HepG2 (cell line): Measurements from ENCODE around the gene LZTR1. TPM values are rescaled to one million over a fixed set of nuclear protein-coding genes. Genes with fewer than 3 reads are reported as not detected.

Source experiments
- AKAP8 ChIP-seq: sonication (generic); formaldehyde crosslinking; IDR thresholded peaks from 2 replicates; pipeline ENCODE4 v1.5.1; 2020; ENCODE audit warnings: mild to moderate bottlenecking, missing genetic modification reagents
- FOXC1 ChIP-seq: sonication (generic); formaldehyde crosslinking; IDR thresholded peaks from 2 replicates; pipeline ENCODE4 v1.8.0; 2022; ENCODE audit warnings: mild to moderate bottlenecking, missing genetic modification reagents, borderline replicate concordance
- JUND ChIP-seq: sonication (generic); formaldehyde crosslinking; IDR thresholded peaks from 2 replicates; pipeline ENCODE4 v1.8.0; 2022; ENCODE audit warnings: mild to moderate bottlenecking, missing genetic modification reagents
- NFIC ChIP-seq: IDR thresholded peaks from 2 replicates; pipeline ENCODE4 v1.6.1; 2012; ENCODE audit warnings: mild to moderate bottlenecking, low read length, inconsistent platforms
- SP4 ChIP-seq: sonication (generic); formaldehyde crosslinking; IDR thresholded peaks from 2 replicates; pipeline ENCODE4 v1.8.1; 2023; ENCODE audit warnings: mild to moderate bottlenecking, missing genetic modification reagents
- TBX2 ChIP-seq: sonication (generic); formaldehyde crosslinking; IDR thresholded peaks from 2 replicates; pipeline ENCODE4 v1.5.0; 2020; ENCODE audit warnings: missing genetic modification reagents, mild to moderate bottlenecking, borderline replicate concordance
- TCF7L2 ChIP-seq: IDR thresholded peaks from 2 replicates; pipeline ENCODE4 v1.6.1; 2011; ENCODE audit warnings: mild to moderate bottlenecking, low read depth, low read length, moderate library complexity
- TEAD3 ChIP-seq: optimal IDR thresholded peaks from 2 replicates; pipeline ENCODE3; 2016; ENCODE audit warnings: borderline replicate concordance
- TFDP1 ChIP-seq: IDR thresholded peaks from 2 replicates; pipeline ENCODE4 v1.6.1; 2016; ENCODE audit warnings: missing compliant biosample characterization, missing genetic modification reagents, borderline replicate concordance
- ZFP36L2 ChIP-seq: sonication (generic); formaldehyde crosslinking; IDR thresholded peaks from 2 replicates; pipeline ENCODE4 v1.4.0; 2020; ENCODE audit warnings: missing genetic modification reagents
- ZFP82 ChIP-seq: sonication (generic); formaldehyde crosslinking; IDR thresholded peaks from 2 replicates; pipeline ENCODE4 v1.5.1; 2020; ENCODE audit warnings: mild to moderate bottlenecking, missing genetic modification reagents, borderline replicate concordance
- ZFX ChIP-seq: sonication (generic); formaldehyde crosslinking; IDR thresholded peaks from 2 replicates; pipeline ENCODE4 v1.4.0; 2020; ENCODE audit warnings: mild to moderate bottlenecking, low read depth, missing genetic modification reagents, moderate library complexity
- ZIK1 ChIP-seq: sonication (generic); formaldehyde crosslinking; IDR thresholded peaks from 2 replicates; pipeline ENCODE4 v1.5.0; 2020; ENCODE audit warnings: mild to moderate bottlenecking, low read depth, missing genetic modification reagents, borderline replicate concordance
- ZNF232 ChIP-seq: sonication (generic); formaldehyde crosslinking; IDR thresholded peaks from 2 replicates; pipeline ENCODE4 v1.4.0; 2020; ENCODE audit warnings: missing genetic modification reagents, borderline replicate concordance
- polyA plus RNA-seq, 8 experiments: library from polyadenylated mRNA; depleted of rRNA in 3 of 8; stranded (reverse) in 7 of 8; unstranded in 1 of 8; fragments of >200 nt; fragmentation: Illumina TruSeq in 4 of 8; extraction: Trizol in 4 of 8; gene quantifications; 2 replicates each; pipeline versions ENCODE4 v1.2.1 to v1.2.3, GENCODE V29; 2011 to 2016; ENCODE audit warnings: low read depth in 4 of 8, missing spikeins in 1 of 8, mixed read lengths in 1 of 8; ENCODE audit not compliant: insufficient read depth in 1 of 8
- total RNA-seq, 5 experiments: library from RNA; depleted of rRNA; stranded (reverse); fragments of >200 nt; fragmentation: Illumina TruSeq; extraction: Trizol; gene quantifications; 2 replicates each; pipeline ENCODE4 v1.2.3, GENCODE V29; 2016; ENCODE audit warnings: low read depth in 1 of 5
- TF ChIP-seq, protein P1 (sequence below): sonication (generic); formaldehyde crosslinking; IDR thresholded peaks from 2 replicates; pipeline ENCODE4 v1.4.0; 2020; ENCODE audit warnings: mild to moderate bottlenecking, missing genetic modification reagents
- TF ChIP-seq, protein P2 (sequence below): sonication (generic); formaldehyde crosslinking; IDR thresholded peaks from 2 replicates; pipeline ENCODE4 v1.8.1; 2023; ENCODE audit warnings: mild to moderate bottlenecking, missing genetic modification reagents

Gene LZTR1
- total and polyA plus RNA-seq, 2 of the 13 experiments (the other 11 are each of a cell fraction or from before 2014, with no cell fraction given): 21.8 to 22.4 TPM

DNA sequence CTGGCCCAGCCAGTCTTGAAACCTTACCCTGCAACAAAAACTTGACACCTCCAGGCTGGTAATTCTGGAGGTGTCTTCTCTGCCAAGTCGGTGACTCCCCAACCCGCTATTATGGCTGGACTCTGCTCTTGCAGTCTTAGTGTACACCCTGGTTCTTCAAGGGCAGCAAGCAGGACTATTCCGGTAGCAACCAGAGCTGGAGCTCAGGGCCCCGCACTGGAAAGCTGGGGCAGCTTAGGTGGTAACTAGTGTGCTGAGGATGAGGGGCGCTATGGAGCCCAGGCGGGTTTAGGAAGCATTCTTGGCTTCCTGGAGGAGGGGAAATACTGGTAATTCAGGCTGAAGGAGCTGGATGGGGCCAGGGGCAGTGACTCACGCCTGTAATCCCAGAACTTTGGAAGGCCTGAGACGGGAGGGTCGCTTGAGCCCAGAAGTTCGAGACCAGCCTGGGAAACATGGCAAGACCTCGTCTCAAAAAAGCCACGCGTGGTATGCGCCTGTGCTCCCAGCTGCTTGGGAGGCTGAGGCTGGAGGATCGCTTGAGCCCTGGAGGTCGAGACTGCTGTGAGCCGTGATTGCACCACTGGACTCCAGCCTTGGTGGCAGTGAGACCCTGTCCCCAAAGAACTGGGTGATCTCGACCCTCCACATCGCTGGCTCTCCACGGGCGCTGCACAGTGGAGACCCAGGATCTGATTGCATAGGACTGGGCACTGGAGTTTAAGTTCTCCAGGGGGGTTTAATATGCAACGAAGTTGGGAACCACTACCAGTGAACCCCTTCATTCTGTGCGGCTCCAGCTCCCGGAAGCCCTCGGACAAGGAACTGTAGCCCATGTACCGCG is 25.6 kb upstream of the LZTR1 start (continued):
- TF ChIP-seq, protein P1, sequence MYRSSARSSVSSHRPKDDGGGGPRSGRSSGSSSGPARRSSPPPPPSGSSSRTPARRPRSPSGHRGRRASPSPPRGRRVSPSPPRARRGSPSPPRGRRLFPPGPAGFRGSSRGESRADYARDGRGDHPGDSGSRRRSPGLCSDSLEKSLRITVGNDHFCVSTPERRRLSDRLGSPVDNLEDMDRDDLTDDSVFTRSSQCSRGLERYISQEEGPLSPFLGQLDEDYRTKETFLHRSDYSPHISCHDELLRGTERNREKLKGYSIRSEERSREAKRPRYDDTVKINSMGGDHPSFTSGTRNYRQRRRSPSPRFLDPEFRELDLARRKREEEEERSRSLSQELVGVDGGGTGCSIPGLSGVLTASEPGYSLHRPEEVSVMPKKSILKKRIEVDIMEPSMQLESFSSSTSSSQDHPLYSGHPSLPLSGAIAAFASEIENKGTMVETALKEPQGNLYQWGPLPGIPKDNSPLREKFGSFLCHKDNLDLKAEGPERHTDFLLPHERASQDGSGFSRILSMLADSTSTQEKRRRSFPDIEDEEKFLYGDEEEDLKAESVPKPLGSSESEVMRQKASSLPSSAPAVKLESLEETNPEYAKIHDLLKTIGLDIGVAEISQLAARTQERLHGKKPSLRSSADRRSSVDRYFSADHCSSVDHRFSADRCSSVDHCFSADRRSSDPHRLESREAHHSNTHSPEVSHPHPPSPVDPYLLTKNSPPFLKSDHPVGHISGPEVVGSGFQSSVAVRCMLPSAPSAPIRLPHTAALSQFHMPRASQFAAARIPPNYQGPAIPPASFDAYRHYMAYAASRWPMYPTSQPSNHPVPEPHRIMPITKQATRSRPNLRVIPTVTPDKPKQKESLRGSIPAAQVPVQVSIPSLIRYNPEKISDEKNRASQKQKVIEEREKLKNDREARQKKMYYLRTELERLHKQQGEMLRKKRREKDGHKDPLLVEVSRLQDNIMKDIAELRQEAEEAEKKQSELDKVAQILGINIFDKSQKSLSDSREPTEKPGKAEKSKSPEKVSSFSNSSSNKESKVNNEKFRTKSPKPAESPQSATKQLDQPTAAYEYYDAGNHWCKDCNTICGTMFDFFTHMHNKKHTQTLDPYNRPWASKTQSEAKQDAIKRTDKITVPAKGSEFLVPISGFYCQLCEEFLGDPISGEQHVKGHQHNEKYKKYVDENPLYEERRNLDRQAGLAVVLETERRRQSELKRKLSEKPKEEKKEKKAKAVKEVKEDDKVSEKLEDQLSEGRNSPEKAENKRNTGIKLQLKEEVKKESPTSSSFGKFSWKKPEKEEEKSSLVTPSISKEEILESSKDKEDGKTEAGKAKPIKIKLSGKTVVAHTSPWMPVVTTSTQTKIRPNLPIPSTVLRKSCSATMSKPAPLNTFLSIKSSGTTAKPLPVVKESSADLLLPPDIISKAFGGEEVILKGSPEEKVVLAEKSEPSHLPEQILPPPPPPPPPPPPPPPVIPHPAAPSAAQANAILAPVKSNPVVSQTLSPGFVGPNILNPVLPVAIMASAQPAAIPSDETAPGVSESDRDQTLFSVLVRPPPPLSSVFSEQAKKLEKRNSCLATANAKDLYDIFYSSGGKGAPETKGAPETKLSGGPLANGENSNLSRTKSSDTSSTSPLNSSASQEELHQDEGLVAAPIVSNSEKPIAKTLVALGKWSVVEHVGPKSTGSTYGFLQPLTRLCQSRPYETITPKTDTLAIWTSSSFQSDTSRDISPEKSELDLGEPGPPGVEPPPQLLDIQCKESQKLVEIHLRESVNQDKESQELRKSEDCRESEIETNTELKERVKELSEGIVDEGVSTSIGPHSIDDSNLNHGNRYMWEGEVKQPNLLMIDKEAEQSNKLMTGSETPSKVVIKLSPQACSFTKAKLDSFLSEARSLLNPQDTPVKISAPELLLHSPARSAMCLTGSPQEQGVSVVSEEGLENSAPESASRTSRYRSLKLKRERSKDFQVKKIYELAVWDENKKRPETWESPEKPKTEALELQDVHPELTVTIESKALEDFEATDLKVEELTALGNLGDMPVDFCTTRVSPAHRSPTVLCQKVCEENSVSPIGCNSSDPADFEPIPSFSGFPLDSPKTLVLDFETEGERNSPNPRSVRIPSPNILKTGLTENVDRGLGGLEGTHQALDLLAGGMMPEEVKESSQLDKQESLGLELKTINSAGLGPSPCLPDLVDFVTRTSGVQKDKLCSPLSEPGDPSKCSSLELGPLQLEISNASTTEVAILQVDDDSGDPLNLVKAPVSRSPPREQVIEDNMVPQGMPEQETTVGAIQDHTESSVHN (CRISPR knock-in tag): no peak
- peak; percentile 48; the same call in 1 of the 2 replicates for TF ChIP-seq JUND (CRISPR knock-in tag)
- TF ChIP-seq ZFX (CRISPR knock-in tag): no peak
- TF ChIP-seq SP4: no peak
- TF ChIP-seq TCF7L2: no peak
- TF ChIP-seq ZIK1 (CRISPR knock-in tag): 0 out of 2 replicates have a peak, but pooled peaks have one; percentile 46
- TF ChIP-seq TFDP1 (CRISPR knock-in tag): no peak
- TF ChIP-seq NFIC: no peak
- no peak for TF ChIP-seq FOXC1 (CRISPR knock-in tag)
- no peak for TF ChIP-seq ZFP36L2 (CRISPR knock-in tag)
- TF ChIP-seq TBX2 (CRISPR knock-in tag): peak; percentile 13; the same call in 1 of the 2 replicates
- TF ChIP-seq TEAD3 (CRISPR knock-in tag): peak; percentile 37
- no peak for TF ChIP-seq ZFP82
- TF ChIP-seq AKAP8: no peak; the same call in 1 of the 2 replicates
- TF ChIP-seq ZNF232: no peak
- TF ChIP-seq, protein P2, sequence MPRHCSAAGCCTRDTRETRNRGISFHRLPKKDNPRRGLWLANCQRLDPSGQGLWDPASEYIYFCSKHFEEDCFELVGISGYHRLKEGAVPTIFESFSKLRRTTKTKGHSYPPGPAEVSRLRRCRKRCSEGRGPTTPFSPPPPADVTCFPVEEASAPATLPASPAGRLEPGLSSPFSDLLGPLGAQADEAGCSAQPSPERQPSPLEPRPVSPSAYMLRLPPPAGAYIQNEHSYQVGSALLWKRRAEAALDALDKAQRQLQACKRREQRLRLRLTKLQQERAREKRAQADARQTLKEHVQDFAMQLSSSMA (CRISPR knock-in tag): no peak
